ENCODE results near the gene HTT-AS. TPM values are rescaled to one million over a fixed set of nuclear protein-coding genes. Genes with fewer than 3 reads are reported as not detected.

Gene HTT-AS
- total RNA-seq, 2 donors from 2014 or later: not detected

Other genes starting within 250 kb of the HTT-AS start
- gene ADD1, start 230.7 kb downstream of the HTT-AS start, total RNA-seq: 100 to 1,000 TPM; 200 to 209 TPM
- 10 to 100 TPM; 14.4 to 22.9 TPM for gene NOP14, start 111.1 kb downstream of the HTT-AS start, total RNA-seq
- 10 to 100 TPM in 1 of 2 donors, 1 to 10 TPM in 1; 8.5 to 11.5 TPM for gene GRK4, start 111.0 kb downstream of the HTT-AS start, total RNA-seq
- 10 to 100 TPM; 23.2 to 25.2 TPM for gene HTT, start 143 bp upstream of the HTT-AS start, total RNA-seq
- under 1 TPM; 0.41 to 0.42 TPM for gene MSANTD1, start 174.6 kb upstream of the HTT-AS start, total RNA-seq
- gene RGS12, start 218.5 kb upstream of the HTT-AS start, total RNA-seq: 10 to 100 TPM; 13.3 to 16.6 TPM